GM19328 (cell line): ENCODE measurements around the gene GANAB.
"Not testable (repeated sequence)": the region's sequence is repeated elsewhere in the genome, so short reads cannot be mapped to it uniquely, and the experiment has no call there.

ENCODE experiments used
- ATAC-seq: cut with Tn5 transposase; IDR thresholded peaks from one replicate; pipeline ENCODE4 v1.9.1; 2021; ENCODE audit warnings: mild to moderate bottlenecking, moderate library complexity; ENCODE audit not compliant: unreplicated experiment

The GANAB gene

DNA sequence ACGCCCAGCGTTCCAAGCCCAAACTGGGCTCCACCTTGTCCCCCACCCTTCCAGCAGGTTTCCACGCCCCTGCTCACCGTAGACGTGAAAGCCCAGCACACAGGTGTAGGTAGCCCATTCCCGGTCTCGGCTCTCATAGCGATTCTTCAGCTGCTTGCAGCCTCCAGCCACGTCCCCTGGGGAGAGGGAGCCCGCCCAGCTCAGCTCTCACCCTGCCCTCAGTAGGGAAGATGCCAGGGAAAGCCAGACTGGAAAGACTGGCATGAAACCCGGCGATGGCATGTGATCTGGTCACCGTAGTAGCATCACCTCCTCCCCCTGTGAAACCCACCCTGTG is 43.4 kb downstream of the GANAB start:
- no peak for ATAC-seq

DNA sequence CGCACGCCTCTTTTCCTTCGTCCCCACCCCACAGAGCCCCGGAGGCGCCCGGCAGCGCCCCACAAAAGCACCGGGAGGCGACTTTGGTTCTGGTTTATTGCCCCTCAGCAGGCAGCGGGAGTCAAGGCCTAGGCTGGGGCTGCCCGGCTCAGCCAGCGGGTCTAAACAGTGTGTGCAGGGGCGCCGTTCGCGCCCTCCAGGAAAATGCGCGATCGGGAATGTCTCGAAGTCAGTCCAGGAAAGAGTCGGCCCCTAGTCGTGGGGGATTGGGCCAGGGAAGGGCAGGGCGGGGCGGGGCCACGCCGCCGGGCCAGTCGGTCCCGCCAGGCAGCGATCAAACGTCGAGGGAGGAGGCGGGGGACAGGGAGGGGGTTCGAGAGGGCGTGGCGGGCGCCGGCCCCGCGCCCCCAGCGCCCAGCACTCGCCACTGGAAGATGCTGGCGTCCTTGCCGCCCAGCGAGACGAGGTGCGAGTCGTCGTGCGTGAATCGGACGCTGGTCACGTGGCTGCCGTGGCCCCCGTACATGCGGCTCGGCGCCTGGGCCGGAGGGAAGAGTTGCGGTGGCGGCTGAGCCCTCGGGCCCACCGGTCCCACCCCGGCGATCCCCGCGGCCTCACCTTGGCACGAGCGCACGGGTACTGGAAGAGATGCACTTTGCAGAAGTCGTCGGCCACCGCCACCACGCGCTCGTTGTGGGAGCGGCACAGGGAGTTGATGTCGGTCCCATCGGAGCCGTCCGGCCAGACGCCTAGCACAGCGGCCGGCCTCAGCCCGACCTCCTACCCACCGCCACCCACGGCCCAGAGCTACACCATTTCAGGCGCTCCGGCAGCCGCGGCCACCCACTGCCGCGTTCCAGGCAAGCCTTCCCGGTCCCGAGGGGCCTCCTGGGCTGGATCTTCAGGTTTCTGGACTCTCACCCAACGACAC is 44.0 kb downstream of the GANAB start:
- no peak for ATAC-seq

DNA sequence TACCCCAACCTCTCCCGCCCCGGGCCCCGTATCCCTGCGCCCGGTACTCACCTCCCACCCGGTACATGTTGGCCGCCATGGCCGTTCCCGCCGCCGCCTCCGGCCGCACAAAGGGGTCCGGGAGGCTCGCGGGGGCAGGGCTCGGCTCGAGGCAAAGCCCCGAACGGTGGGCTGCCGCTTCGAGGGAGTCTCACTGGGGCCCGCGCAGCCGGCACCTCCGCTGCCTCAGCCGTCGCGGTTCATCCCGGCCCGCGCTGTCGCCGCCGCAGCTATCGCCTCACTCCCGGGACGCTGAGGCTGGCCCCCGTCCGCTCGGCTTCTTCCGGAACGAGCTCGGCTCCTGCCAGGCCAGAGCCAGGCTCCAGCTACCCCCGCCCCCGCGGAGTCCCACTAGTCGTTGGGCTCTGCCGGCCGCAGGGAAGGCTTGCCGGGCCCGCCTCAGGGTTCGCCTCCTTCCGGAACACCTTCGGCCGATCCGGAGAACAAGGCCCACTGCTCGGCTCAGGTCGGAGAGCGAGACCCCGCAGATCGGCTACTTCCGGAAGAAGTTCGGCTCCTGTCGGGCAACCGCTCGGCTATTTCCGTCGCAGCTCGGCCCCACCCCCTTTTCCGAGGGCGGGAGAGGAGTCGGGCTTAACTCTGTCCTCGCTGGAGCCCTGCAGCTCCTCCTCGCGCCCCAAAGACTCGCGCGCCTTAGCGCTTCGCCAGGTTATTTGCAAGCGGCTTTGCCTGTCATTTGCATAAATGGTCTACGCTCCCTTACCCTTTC is 44.9 kb downstream of the GANAB start, which contains the start of gene MTA2:
TSS of gene MTA2 (minus strand) at position 494 of the 769 bp plus-strand sequence. CDS start at position 79, 415 bp downstream.
- peak; percentile 75 for ATAC-seq

DNA sequence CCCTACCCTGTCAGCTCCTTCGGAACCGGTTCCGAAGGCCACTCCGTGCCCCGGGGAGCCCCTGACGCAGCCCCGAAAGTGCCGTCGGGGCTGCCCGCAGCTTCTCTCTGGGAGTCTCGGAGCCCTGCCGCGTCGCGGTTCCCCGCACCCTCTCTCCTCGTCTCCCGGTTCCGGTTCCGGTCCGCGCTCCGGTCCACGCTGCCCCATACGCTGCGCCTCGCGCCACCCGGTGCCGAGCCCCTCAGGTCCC is 45.4 kb downstream of the GANAB start:
- no peak for ATAC-seq

DNA sequence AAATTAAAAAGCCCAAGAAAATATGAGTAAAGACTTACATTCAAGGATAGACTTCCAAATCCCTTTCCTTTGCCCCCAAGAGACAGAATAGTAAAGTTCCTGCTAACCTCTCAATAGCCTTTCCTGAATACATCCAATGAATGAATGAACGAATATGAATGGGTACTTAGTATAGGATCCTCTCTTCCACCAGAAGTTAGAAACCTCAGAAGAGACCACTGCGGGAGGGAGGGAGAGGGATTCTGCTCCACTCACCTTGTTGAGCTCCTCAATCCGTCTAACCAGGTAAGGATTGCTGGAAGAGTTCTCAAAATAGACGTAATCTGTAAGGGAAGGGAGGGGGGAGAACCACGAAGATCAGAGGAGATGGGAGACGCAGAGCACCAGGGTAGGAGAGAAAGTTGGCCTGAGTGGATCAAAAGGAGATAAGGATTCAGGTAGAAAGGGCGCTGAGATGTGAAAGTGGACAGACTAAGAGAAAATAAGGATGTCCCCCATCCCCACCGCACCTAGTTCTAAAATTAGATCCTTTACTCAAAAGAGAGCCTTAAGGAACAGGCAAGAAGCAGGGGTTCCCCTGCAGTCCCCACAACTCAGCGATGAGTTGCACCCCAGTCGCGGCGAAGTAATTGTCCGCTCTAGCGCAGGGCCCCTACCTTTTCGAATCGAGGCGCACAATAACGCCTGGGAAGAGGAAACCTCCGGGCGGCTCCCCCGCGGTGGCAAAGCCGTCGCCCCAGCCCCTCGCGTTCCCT is 45.9 kb downstream of the GANAB start:
- no peak for ATAC-seq

DNA sequence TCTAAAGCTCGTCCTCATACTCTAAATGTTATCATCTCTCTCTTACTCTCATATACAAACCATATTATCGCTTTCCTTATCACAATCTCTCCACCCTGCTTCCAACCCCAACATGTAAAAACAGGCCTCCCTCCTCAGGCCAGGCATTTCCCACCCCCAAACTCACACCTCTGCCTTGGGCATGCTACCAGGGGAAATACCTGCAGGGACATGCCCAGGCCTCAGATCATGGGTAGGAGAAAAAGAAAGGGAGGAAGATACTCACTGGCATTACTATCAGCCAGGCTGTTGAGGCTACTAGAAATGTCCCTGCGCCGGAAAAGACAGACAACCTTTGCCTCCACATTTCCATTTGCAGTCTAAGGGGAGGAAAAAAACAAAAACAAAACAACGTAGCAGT is 46.5 kb downstream of the GANAB start:
- ATAC-seq, result no peak

DNA sequence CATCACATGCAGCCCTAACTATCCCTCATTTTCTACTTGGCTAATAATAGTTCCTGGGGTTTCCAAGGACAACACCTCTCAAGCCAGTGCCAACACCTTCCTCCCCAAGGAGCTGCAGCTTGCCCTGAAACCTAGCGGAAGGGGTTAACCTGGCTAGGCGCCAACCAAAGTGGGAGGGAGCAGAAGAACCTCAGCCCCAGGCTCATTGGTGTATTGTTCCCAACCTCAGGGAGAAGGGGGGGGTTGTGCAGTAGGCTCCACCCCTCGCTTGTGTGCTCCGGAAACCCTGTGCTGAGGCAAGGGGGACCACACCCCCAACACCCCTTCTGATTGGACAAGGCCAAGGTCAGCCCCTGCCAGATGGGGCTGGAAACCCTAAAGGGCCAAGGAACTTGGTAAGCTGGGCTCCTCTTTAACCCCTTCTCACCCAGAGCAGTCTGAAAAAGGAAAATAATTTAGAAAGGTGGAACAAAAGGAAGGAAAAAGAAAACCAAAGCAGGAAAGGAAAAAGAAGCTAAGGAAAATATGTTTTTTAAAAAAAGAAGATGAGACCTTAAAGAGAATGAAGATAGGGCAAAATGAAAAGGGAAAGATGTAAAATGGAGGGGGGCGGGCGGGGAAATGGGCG is 47.2 kb downstream of the GANAB start:
- ATAC-seq, result peak; percentile 34

DNA sequence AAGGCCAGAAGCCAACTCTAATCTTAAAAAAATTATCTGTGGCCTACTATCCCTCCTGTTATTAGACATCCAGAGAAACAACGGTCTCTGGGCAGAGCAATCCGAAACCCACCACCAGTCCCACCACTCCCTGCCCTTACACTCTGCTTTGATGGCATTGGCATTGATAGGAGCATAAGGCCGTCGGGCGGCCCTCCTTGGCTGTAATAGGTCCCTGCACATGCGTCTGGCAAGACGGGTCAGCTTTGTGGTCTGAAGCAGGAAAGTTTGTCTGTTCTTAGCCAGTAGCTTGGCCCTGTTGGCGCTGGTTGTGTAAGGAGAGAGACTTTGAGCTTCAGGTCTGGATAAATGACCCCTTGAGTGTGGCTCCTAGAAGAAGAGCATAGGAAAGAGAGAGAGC is 51.3 kb downstream of the GANAB start:
- no peak for ATAC-seq

DNA sequence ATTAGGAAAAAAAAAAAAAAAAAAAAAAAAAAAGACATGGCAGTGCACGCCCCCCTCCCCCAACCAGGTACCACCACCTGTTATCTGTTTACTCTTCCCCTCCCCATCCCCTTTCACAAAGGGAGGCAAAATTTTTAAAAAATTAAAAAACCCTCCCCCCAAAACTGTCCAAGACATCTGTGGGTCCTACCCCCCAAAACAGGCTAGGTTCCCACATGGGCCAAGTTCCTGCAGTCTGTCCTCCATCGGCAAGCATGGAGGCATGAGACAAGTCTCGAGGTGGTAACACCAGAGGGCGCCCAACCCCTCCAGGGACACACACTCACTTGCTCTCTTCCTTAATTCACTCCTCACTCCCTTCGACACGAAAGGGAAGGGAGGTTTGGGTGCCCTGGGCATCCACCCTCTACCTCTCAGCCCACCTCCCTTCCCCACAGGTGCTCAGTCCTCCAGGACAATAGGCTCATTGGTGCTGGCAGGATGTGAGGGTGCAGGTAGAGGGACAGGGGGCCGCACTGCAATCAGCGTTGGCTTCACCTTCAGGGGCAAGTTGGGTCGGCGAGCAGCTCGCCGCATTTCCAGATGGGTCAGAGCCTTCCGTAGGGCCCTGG is 52.9 kb downstream of the GANAB start:
- no peak for ATAC-seq

DNA sequence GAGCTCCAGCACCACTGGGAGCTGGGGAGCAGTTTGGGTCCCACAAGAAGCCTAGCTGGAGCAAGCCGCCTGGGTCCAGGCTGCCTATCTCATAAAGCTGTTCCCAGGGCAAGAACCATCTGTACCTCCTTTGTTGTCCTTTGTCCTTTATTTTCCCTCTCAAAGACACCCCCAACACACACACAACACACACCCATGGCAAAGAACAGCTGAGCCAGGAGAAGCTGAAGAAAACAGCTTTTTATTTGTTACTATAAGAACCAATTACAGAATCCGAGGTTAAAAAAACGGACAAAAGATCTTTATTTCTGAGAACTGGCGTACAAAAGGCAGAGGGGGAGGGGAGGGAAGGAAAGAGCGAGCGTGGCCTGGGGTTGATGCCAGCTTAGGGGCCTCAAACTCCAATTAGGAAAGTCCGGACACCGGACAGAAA is 53.4 kb downstream of the GANAB start:
- ATAC-seq, result no peak

DNA sequence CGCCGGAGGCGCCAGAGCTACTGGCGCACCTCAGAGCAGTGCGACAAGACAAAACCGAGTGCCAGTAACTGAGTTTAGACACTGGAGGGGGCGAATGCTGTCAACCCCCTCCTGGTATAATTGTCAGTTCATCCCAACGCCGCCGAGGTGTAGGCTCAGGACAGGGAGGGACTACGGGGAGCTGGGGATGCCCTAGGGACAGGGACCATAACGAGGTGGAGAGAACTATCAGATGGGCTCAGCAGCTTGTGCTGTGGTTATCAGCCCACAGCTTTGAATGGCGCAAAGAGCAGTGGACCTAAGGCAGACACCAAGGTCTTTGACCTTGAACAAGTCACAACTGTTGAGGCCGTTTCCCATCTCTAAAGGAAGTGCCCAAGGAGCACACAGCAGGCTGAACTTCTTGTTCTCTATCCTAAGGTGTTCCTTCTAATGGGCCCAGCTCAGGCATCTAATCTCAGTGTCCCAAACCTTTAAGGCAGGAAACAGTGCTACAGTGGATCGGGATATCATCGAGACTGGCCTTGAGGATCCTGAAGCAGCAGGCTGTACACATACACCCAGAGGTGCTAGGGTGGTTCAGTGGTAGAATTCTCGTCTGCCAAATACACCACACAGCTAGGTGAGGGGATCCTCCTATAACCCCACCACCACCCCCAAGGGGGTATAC is 54.1 kb downstream of the GANAB start:
- ATAC-seq, result no peak

DNA sequence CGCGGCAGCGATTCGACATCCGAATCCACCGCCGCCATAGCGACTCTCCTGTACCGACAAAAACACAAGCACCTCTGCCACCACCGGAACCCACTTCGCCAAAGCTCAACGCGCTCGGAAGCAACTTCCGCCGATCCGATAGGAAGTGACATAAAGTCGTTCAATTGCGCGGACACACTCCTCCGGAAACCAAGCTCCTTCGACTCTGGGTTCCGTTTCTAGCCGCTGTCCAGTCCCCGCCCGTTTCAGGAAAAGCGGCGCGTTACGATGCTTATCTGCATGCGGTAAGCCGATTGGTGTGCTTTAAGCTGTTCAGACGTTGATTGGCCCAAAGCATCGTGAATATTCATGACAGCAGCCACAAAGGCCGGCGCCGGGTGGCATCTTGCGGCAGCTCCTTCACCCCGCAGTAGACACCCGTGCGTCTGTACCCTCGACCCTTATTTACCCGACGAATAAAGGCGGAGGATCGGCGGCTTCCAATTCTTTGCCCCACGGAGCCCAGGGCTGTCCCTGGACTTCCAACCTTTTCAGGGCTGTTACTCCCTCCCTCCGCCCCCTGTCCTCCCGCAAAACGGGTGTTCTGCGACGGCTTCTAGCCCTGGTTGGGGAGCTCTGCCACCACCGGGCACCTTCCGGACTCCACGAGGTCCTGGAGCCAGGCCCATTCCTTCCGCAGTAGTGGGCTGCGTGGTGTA is 54.8 kb downstream of the GANAB start, which contains the start of gene TUT1:
TSS of gene TUT1 (minus strand) at position 76 of the 698 bp plus-strand sequence. CDS start at position 38, 38 bp downstream.
- ATAC-seq, result peak; percentile 75

DNA sequence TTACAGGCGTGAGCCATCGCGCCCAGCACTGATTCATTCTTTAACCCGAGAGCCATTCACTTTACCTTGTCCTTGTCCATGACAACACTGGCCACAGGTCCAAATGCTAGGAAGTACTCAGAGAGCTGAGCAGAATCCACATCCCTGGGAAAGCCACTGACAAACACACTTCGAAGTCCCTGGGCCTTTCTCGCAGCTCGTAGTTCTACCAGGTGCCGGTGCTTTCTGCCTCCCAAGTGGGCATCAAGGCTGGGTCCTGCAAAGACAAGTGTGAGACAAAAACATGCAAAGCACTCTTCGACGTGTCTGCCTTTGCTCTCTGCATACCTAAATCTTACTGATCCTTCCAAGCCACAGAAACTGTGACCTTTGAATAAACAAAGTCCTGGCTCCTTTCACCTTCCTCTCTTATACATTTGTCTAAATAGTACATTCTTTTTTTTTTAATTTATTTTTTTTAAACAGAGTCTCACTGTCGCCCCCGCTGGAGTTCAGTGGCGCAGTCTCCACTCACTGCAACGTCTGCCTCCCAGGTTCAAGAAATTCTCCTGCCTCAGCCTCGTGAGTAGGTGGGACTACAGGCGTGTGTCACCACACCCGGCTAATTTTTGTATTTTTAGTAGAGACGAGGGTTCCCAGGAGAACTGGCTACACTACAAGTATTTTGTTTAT is 57.3 kb downstream of the GANAB start:
- no peak for ATAC-seq

DNA sequence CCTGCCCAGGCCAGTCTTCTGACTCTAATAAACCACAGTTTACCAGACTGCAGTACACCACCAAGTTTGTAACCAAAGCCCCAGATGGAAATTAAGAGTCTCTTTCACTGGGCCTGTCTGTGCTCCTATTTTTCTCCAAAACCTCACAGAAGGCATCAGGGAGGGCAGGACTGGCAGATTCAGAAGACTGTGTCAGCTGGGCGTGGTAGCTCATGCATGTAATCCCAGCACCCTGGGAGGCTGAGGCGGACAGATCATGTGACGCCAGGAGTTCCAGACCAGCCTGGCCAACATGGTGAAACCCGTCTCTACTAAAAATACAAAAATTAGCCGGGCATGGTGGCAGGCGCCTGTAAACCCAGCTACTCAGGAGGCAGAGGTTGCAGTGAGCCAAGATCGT is 61.1 kb downstream of the GANAB start:
- ATAC-seq, result not testable (repeated sequence)

DNA sequence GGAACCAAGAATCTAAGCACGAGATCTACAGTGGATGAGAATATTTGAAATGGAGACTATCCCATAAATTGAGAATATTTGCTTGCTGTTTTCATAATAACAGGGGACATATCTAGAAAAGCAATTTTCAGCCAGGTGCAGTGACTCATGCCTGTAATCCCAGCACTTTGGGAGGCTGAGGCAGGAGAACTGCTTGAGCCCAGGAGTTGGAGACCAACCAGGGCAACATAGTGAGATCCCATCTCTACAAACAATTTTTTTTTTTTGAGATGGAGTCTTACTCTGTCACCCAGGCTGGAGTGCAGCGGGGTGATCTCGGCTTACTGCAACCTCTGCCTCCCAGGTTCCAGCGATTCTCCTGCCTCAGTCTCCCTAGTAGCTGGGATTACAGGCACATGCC is 64.7 kb downstream of the GANAB start:
- ATAC-seq, result not testable (repeated sequence)

DNA sequence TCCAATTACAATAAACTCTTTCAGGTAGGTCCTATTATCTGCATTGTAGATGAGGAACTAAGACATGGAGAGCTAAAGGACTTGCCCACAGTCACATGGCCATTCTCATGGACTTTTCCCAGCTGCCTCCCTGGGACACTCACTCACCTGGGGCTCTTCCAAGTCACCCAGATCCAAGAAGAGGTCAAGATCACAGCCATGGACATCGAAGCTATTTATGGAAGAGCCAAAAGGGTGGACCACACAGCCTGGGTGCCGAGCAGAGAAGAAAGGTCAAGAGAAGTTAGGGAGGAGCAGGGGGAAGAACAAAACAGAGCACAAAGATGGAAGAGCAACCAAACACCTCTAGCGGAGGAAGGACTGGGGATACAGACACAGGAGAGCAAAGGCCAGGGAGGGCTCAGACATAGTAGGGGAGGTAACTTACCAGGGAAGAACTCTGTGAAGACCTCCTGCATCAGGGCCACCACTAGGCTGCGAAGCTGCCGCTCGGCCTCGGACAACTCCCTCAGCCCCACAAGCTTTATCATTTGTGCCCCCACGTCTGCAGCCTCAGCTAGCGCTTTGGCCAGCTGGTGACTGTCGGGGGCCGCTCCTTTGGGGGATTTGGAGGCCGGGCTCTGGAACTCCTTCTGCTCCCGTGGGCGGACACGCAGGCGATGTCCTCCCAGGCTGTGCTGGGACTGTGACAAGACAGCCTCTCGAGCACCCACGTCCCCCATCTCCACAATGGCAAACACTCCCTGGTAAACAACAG is 65.3 kb downstream of the GANAB start:
- no peak for ATAC-seq

DNA sequence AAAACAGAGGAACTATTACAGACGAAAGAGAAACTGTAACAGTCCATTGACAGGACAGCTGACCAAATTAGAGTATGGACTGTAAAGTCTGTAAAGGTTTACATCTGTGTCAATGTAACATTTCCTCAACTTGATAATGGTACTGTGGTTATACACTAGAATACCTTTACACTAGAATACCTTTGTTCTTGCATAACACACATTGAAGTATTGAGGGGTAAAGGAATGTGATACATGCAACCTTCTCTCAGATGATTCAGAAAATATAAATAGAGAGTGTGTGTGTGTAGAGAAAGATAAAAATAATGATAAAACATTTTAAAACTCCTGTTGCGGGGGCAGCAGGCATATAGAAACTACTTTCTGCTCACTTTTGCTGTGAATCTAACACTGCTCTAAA is 67.2 kb downstream of the GANAB start:
- no peak for ATAC-seq

DNA sequence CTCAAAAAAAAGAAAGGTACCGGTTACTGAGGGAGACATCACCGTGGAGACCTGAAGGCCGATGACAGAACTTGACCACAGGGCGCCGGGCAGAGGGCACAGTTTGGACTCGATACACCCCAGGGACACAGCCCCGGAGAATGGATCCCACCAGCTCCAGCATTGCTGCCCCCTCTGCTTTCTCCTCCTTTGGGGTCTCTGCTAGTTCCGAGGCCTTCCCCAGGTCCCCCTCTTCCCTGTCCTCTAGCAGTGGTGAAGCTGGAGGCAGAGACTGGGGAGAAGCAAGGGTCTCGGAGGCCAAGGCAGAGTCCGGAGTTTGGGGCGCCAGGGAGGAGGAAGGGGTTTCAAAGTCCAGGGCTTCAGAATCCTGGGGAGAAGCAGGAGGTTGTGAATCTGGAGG is 67.9 kb downstream of the GANAB start:
- no peak for ATAC-seq
